Fibroblast of lung (primary cell): ENCODE measurements around the gene PXMP4. TPM values are rescaled to one million over a fixed set of nuclear protein-coding genes. Genes with fewer than 3 reads are reported as not detected.
A peak's percentile ranks its signal among the peaks of the same experiment; 100 is the strongest.

Source experiments
- DNase-seq, 2 donors: peaks; one replicate each; pipeline versions ENCODE4 v3.0.0 to v3.0.0-alpha.2; 2010; ENCODE audit warnings: low read depth in 2 of 2
- H2AFZ ChIP-seq: 2 replicates; pipeline ENCODE4 v1.5.1; 2012; ENCODE audit warnings: low read length, control low read depth, inconsistent platforms
- H3K27ac ChIP-seq: 2 replicates; pipeline ENCODE4 v1.5.1; 2011; ENCODE audit warnings: low read length, control low read depth; ENCODE audit not compliant: insufficient read depth
- H3K27me3 ChIP-seq: 2 replicates; pipeline ENCODE4 v1.5.1; 2011; ENCODE audit warnings: mild to moderate bottlenecking, low read length; ENCODE audit not compliant: control insufficient read depth, insufficient read depth
- H3K36me3 ChIP-seq: 2 replicates; pipeline ENCODE4 v1.5.1; 2011; ENCODE audit warnings: low read length; ENCODE audit not compliant: control insufficient read depth, insufficient read depth
- H3K4me1 ChIP-seq: 2 replicates; pipeline ENCODE4 v1.5.1; 2011; ENCODE audit warnings: low read length; ENCODE audit not compliant: control insufficient read depth, insufficient read depth; ENCODE audit errors: extremely low read depth
- H3K4me2 ChIP-seq: 2 replicates; pipeline ENCODE4 v1.5.1; 2011; ENCODE audit warnings: low read length, control low read depth; ENCODE audit not compliant: insufficient read depth; ENCODE audit errors: extremely low read depth
- H3K4me3 ChIP-seq, 4 experiments: fragments of 200-600 bp in 1 of 4; sonication (generic) in 1 of 4; replicated peaks in 1 of 4; 2 replicates each; pipeline ENCODE4 v1.5.1; 2011 to 2016; ENCODE audit warnings: low read length in 4 of 4, low read depth in 3 of 4, mild to moderate bottlenecking in 3 of 4, control low read depth in 2 of 4, inconsistent platforms in 1 of 4, mixed read lengths in 1 of 4; ENCODE audit not compliant: insufficient read depth in 1 of 4; ENCODE audit errors: control extremely low read depth in 1 of 4
- H3K79me2 ChIP-seq: 2 replicates; pipeline ENCODE4 v1.5.1; 2012; ENCODE audit warnings: mild to moderate bottlenecking, low read length, inconsistent platforms; ENCODE audit not compliant: control insufficient read depth, insufficient read depth
- H3K9ac ChIP-seq: 2 replicates; pipeline ENCODE4 v1.5.1; 2011; ENCODE audit warnings: mild to moderate bottlenecking, low read length, control low read depth; ENCODE audit not compliant: insufficient read depth
- H3K9me3 ChIP-seq: 2 replicates; pipeline ENCODE4 v1.5.1; 2012; ENCODE audit warnings: low read depth, low read length; ENCODE audit not compliant: control insufficient read depth, insufficient read depth
- H4K20me1 ChIP-seq: 2 replicates; pipeline ENCODE4 v1.5.1; 2011; ENCODE audit warnings: low read length; ENCODE audit not compliant: control insufficient read depth, insufficient read depth; ENCODE audit errors: extremely low read depth
- EZH2 ChIP-seq: IDR thresholded peaks from 2 replicates; pipeline ENCODE4 v1.5.1; 2012; ENCODE audit warnings: low read length, control low read depth, mild to moderate bottlenecking; ENCODE audit errors: missing control alignments
- polyA plus RNA-seq, 2 donors: library from polyadenylated mRNA; depleted of rRNA in 1 of 2; stranded (reverse) in 1 of 2; unstranded in 1 of 2; fragments of >200 nt; gene quantifications; 2 replicates each; pipeline ENCODE4 v1.2.1, GENCODE V29; 2011 to 2012; ENCODE audit warnings: missing spikeins in 1 of 2
- total RNA-seq: library from RNA; depleted of rRNA; stranded (reverse); fragments of >200 nt; gene quantifications from 2 replicates; pipeline ENCODE4 v1.2.1, GENCODE V29; 2014
- TF ChIP-seq, protein P1 (sequence below), 2 donors: IDR thresholded peaks in 1 of 2; conservative IDR thresholded peaks in 1 of 2; 1 replicate in 1 of 2; 2 replicates in 1 of 2; pipeline ENCODE4 v1.5.1; 2011 to 2012; ENCODE audit warnings: low read length in 2 of 2, control low read depth in 1 of 2, inconsistent platforms in 1 of 2, low read depth in 1 of 2, mild to moderate bottlenecking in 1 of 2

PXMP4 gene
- total and polyA plus RNA-seq, 2 donors (not counting 1 experiment from before 2014, with no cell fraction given): 4.1 to 6.3 TPM

DNA sequence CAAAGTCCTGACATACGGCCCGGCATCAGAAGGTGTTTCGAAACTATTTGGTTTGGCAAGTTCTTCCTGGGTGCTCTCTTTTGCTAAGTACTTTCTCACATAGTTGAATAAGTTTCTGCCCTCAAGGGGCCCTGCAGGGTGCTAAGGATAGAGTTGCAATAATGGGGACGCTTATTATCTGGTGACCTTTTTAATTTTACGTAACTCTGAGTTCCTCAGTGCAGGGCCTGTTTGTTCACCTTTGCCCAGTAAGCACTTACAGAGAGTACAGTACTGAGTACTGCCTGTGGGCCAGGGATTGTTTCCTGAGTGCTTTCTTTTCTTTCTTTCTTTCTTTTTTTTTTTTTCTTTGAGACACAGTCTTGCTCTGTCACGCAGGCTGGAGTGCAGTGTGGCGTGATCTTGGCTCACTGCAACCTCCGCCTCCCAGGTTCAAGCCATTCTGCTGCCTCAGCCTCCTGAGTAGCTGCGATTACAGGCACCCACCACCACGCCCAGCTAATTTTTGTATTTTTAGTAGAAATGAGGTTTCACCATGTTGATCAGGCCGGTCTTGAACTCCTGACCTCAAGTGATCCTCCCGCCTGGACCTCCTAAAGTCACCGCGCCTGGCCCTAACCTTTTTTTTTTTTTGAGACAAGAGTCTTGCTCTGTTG, 4.5 kb upstream of the PXMP4 start:
- TF ChIP-seq, protein P1, sequence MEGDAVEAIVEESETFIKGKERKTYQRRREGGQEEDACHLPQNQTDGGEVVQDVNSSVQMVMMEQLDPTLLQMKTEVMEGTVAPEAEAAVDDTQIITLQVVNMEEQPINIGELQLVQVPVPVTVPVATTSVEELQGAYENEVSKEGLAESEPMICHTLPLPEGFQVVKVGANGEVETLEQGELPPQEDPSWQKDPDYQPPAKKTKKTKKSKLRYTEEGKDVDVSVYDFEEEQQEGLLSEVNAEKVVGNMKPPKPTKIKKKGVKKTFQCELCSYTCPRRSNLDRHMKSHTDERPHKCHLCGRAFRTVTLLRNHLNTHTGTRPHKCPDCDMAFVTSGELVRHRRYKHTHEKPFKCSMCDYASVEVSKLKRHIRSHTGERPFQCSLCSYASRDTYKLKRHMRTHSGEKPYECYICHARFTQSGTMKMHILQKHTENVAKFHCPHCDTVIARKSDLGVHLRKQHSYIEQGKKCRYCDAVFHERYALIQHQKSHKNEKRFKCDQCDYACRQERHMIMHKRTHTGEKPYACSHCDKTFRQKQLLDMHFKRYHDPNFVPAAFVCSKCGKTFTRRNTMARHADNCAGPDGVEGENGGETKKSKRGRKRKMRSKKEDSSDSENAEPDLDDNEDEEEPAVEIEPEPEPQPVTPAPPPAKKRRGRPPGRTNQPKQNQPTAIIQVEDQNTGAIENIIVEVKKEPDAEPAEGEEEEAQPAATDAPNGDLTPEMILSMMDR (conservative IDR thresholded peaks at IDR 0.05 in 1 of 2, IDR thresholded peaks at IDR 0.05 in 1 of 2; ENCODE audit: low read depth in 1 of 2, low read length in 2 of 2): no peak
- TF ChIP-seq EZH2: no peak
- no peak overlapping the region for H3K4me3 ChIP-seq
- peaks cover under 1% of the 10 kb centered on the region for H3K79me2 ChIP-seq
- no peak overlapping the region for H3K9ac ChIP-seq
- H3K36me3 ChIP-seq: no peaks in the 10 kb centered on the region
- H3K27me3 ChIP-seq: no peaks in the 10 kb centered on the region
- no peak overlapping the region for H2AFZ ChIP-seq
- H4K20me1 ChIP-seq: no peaks in the 10 kb centered on the region
- H3K9me3 ChIP-seq: no peaks in the 10 kb centered on the region
- H3K4me2 ChIP-seq: no peak overlapping the region
- no peak for DNase-seq
- H3K4me1 ChIP-seq: peaks cover 2% of the 10 kb centered on the region
- no peak overlapping the region for H3K27ac ChIP-seq

DNA sequence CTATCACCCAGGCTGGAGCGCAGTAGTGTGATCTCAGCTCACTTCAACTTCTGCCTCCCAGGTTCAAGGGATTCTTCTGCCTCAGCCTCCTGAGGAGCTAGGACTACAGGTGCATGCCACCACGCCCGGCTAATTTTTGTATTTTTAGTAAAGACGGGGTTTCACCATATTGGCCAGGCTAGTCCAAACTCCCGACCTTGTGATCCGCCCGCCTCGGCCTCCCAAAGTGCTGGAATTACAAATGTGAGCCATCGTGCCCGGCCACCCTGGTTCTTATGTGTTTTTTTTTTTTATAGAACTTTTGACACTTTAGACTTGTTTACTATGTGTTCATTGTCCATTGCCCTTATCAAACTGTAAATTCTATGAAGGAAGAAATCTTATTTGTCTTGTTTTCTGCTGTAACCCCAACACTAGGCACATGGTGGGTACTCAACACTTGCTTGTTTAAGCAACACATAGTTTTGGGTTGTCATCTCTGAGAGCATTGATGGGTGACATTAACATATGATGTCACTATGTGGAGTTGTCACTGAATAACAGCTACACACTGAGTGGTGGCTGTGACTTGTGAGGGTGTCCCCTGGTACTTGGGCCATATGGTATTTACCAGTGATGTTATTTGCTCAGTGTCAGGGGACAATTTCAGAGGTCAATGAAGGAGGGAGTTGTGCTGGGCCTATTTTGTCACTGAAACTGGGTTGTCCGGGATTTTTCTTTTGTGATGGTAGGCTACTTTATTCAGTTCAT, 1.5 kb upstream of the PXMP4 start:
- no peaks in the 10 kb centered on the region for H3K36me3 ChIP-seq
- H3K79me2 ChIP-seq: peaks cover 1% of the 10 kb centered on the region
- no peaks in the 10 kb centered on the region for H3K9me3 ChIP-seq
- no peak overlapping the region for H3K27ac ChIP-seq
- TF ChIP-seq, protein P1 (conservative IDR thresholded peaks at IDR 0.05 in 1 of 2, IDR thresholded peaks at IDR 0.05 in 1 of 2; ENCODE audit: low read depth in 1 of 2, low read length in 2 of 2): no peak
- no peak for DNase-seq
- H2AFZ ChIP-seq: no peak overlapping the region
- no peaks in the 10 kb centered on the region for H3K27me3 ChIP-seq
- H3K9ac ChIP-seq: no peak overlapping the region
- no peak overlapping the region for H3K4me2 ChIP-seq
- no peaks in the 10 kb centered on the region for H4K20me1 ChIP-seq
- peaks cover 6% of the 10 kb centered on the region for H3K4me1 ChIP-seq
- H3K4me3 ChIP-seq: no peak overlapping the region

DNA sequence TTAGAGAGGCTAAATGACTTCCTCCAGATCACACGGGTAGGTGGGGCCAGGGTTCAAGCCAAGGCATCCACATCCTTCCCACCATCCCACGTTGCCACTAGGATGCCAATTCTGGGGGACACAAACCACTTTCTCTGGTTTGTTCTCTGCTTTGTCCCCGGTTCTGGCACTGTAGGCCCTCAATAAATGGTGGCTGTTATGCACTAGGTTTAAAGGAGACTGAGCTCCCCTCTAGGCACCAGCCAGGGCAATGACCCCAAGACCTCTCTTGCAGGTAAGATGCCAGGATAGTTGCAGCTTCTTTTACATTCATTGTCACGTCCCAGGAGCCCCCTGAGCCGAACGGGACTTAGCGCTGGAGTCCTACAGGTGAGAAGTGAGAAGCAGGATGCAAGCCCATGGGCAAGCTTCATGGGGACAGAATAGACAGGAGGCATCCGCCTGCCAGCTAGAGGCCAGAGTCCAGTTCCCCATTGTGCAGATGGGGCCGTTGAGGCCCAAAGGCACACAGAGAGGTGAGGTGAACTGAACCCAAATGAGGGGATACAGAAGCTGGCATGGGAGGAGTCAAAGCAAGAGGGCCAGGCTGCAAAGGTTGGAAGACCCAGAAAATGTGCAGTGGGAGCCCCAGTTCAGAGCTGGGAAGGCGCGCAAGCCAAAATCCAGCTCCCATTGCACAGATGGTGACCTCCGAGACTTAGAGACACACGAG, 677 bp downstream of the PXMP4 start:
- H3K9me3 ChIP-seq: no peaks in the 10 kb centered on the region

More for the DNA sequence above, 677 bp downstream of the PXMP4 start:
- Histone ChIP-seq H3K9ac (peak overlapping the region; percentile 58), H3K79me2 (peaks cover 1% of the 10 kb centered on the region), H3K4me2 (peak overlapping the region; percentile 89), H3K27me3 (no peaks in the 10 kb centered on the region), H3K36me3 (no peaks in the 10 kb centered on the region), H3K4me1 (peaks cover 6% of the 10 kb centered on the region), H2AFZ (peak overlapping the region; percentile 92), H3K27ac (peak overlapping the region; percentile 70), H3K4me3 (peak overlapping the region; percentile 71 to 80 (median 78)), H4K20me1 (no peaks in the 10 kb centered on the region)
- TF ChIP-seq, protein P1 (conservative IDR thresholded peaks at IDR 0.05 in 1 of 2, IDR thresholded peaks at IDR 0.05 in 1 of 2; ENCODE audit: low read depth in 1 of 2, low read length in 2 of 2): no peak
- TF ChIP-seq EZH2: no peak
- no peak for DNase-seq
